A673 (cell line): ENCODE measurements around the gene SVOP. TPM values are rescaled to one million over a fixed set of nuclear protein-coding genes. Genes with fewer than 3 reads are reported as not detected.
A peak's percentile ranks its signal among the peaks of the same experiment; 100 is the strongest.
"Not testable (repeated sequence)": the region's sequence is repeated elsewhere in the genome, so short reads cannot be mapped to it uniquely, and the experiment has no call there.

ENCODE experiments used
- BruUV-seq: library from RNA; stranded (reverse); fragments of 400-500 nt; replicated peaks from 2 replicates; lab custom pipeline; 2021; lab: Mats Ljungman, UMichigan
- CTCF ChIA-PET: fragments of 300-600 bp; sonication (Branson Sonifier 250); formaldehyde crosslinking; loops from one replicate; lab custom pipeline; 2022; ENCODE audit warnings: antibody characterized with exemption; lab: Charles Lee
- POLR2A ChIA-PET: fragments of 300-600 bp; sonication (Branson Sonifier 250); formaldehyde crosslinking; loops from one replicate; lab custom pipeline; 2022; ENCODE audit warnings: antibody characterized with exemption; ENCODE audit not compliant: low non-redundant PET; lab: Charles Lee
- DNase-seq: peaks from one replicate; pipeline ENCODE4 v3.0.0-alpha.2; 2015; ENCODE audit warnings: low spot score
- H3K27ac ChIP-seq: fragments of 200-600 bp; sonication (generic); 2 replicates; pipeline ENCODE4 v1.5.1; 2016; ENCODE audit warnings: mixed run types, low read depth, mild to moderate bottlenecking, mixed read lengths, antibody characterized with exemption, low read length; ENCODE audit not compliant: poor library complexity, severe bottlenecking
- H3K27me3 ChIP-seq: fragments of 200-600 bp; sonication (generic); replicated peaks from 2 replicates; pipeline ENCODE4 v1.6.1; 2017; ENCODE audit warnings: mixed run types, low read depth, mild to moderate bottlenecking, mixed read lengths, antibody characterized with exemption, low read length; ENCODE audit not compliant: insufficient read depth, poor library complexity
- H3K36me3 ChIP-seq: fragments of 200-600 bp; sonication (generic); 2 replicates; pipeline ENCODE4 v1.6.1; 2016; ENCODE audit warnings: mixed run types, mild to moderate bottlenecking, mixed read lengths, antibody characterized with exemption, low read length; ENCODE audit not compliant: insufficient read depth, poor library complexity, severe bottlenecking
- H3K4me1 ChIP-seq: fragments of 200-600 bp; sonication (generic); 2 replicates; pipeline ENCODE4 v1.6.1; 2017; ENCODE audit warnings: mixed run types, mild to moderate bottlenecking, mixed read lengths, antibody characterized with exemption, low read length; ENCODE audit not compliant: insufficient read depth, poor library complexity, severe bottlenecking
- H3K4me3 ChIP-seq: fragments of 200-600 bp; sonication (generic); 2 replicates; pipeline ENCODE4 v1.5.1; 2016; ENCODE audit warnings: low read depth, mixed run types, mild to moderate bottlenecking, mixed read lengths, low read length; ENCODE audit not compliant: poor library complexity, severe bottlenecking
- H3K9me3 ChIP-seq: fragments of 200-600 bp; sonication (generic); 2 replicates; pipeline ENCODE4 v1.6.1; 2016; ENCODE audit warnings: mixed run types, low read depth, mild to moderate bottlenecking, mixed read lengths, antibody characterized with exemption, low read length; ENCODE audit not compliant: poor library complexity, severe bottlenecking
- CTCF ChIP-seq: fragments of 300-800, 200-600 bp; sonication (generic); conservative IDR thresholded peaks from 2 replicates; pipeline ENCODE4 v1.5.1; 2017; ENCODE audit warnings: low read depth, mild to moderate bottlenecking, antibody characterized with exemption, low read length, moderate library complexity, mixed read lengths
- EZH2 ChIP-seq: fragments of 200-600 bp; sonication (generic); IDR thresholded peaks from 2 replicates; pipeline ENCODE4 v1.6.1; 2017; ENCODE audit warnings: borderline replicate concordance, low read depth, mild to moderate bottlenecking, mixed read lengths, antibody characterized with exemption, low read length; ENCODE audit not compliant: poor library complexity, severe bottlenecking
- intact Hi-C: fragments of 100-400 bp; cut with micrococcal nuclease; formaldehyde crosslinking; loops from one replicate; pipeline ENCODE4 v1.10.0; 2022; ENCODE audit not compliant: unreplicated experiment
- total RNA-seq: library from RNA; stranded (reverse); gene quantifications from 2 replicates; pipeline ENCODE4 v1.2.3, GENCODE V29; 2021

The SVOP gene
- total RNA-seq, 1 experiment from 2014 or later = not detected

GRCh38 chr12:109052097-109052413 lies 31.2 kb upstream of the SVOP start:
- DNase-seq = no peak
- Histone ChIP-seq H3K27me3 (no peaks in the 10 kb centered on the region), H3K27ac (no peak overlapping the region), H3K9me3 (no peaks in the 10 kb centered on the region), H3K4me1 (peaks cover 7% of the 10 kb centered on the region), H3K36me3 (no peaks in the 10 kb centered on the region), H3K4me3 (peak overlapping the region; percentile 89)
- TF ChIP-seq CTCF (no peak), EZH2 (no peak)
- no TSS peak for BruUV-seq
- intact Hi-C loops = no loop called here
- POLR2A ChIA-PET = no interaction called here
- CTCF ChIA-PET = interaction anchor here (0.6 kb wide), 1 partner anchor 343 kb away, joined by 3 read pairs; no protein-coding TSS in a partner anchor

DNA sequence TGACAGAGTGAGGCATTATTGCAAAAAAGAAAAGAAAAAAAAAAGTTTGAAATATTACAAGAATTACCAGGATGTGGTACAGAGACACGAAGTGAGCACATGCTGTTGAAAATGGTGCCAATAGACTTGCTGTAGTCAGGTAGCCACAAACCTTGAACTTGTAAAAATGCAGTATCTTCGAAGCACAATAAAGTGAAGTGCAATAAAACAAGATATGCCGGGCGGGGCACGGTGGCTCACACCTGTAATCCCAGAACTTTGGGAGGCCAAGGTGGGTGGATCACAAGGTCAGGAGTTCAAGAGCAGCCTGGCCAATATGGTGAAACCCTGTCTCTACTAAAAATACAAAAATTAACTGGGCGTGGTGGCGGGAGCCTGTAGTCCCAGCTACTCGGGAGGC lies 28.9 kb upstream of the SVOP start:
- H3K4me3 ChIP-seq, BruUV-seq, DNase-seq, H3K9me3 ChIP-seq, H3K36me3 ChIP-seq, intact Hi-C loops, H3K27me3 ChIP-seq, CTCF ChIA-PET, H3K27ac ChIP-seq, POLR2A ChIA-PET, H3K4me1 ChIP-seq: not testable (repeated sequence)

DNA sequence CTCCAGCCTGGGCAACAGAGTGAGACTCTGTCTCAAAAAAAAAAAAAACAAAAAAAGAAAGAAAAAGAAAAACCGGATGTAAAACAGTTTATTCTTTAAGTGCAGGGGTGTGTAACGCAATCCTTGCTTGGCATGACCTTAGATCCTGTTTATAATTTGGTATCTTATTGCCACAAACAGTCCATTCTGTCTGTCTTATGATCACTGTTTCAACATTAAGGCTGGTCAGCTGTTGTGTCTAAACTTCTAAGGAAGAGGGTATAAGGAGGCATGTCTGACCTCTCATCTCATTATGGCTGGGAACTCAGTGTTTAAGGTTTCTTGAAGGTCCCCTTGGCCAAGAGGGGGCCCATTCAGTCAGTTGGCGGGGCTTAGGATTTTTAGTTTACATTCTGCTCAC lies 27.8 kb upstream of the SVOP start:
- H3K4me3 ChIP-seq, intact Hi-C loops, H3K27me3 ChIP-seq, H3K36me3 ChIP-seq, H3K9me3 ChIP-seq, H3K4me1 ChIP-seq, POLR2A ChIA-PET, CTCF ChIA-PET, BruUV-seq, DNase-seq, H3K27ac ChIP-seq: not testable (repeated sequence)

- no TSS peak for BruUV-seq
- CTCF ChIA-PET = no interaction called here
- Histone ChIP-seq H3K4me1 (no peaks in the 10 kb centered on the region), H3K4me3 (no peak overlapping the region), H3K36me3 (no peaks in the 10 kb centered on the region), H3K9me3 (no peaks in the 10 kb centered on the region), H3K27me3 (peaks cover 22% of the 10 kb centered on the region), H3K27ac (no peak overlapping the region)
- intact Hi-C loops = no loop called here
- POLR2A ChIA-PET = interaction anchor here (0.7 kb wide), 1 partner anchor 461 kb away, joined by 3 read pairs; no protein-coding TSS in a partner anchor
- TF ChIP-seq CTCF (no peak), EZH2 (no peak)
- no peak for DNase-seq
Observed at GRCh38 chr12:109047081-109047805, 26.4 kb upstream of the SVOP start.
